HepG2 (cell line): ENCODE data around the gene PHF2. TPM values are rescaled to one million over a fixed set of nuclear protein-coding genes. Genes with fewer than 3 reads are reported as not detected.
A peak's percentile ranks its signal among the peaks of the same experiment; 100 is the strongest.

Experiments used
- polyA plus RNA-seq, 8 experiments: library from polyadenylated mRNA; depleted of rRNA in 3 of 8; stranded (reverse) in 7 of 8; unstranded in 1 of 8; fragments of >200 nt; fragmentation: Illumina TruSeq in 4 of 8; extraction: Trizol in 4 of 8; gene quantifications; 2 replicates each; pipeline versions ENCODE4 v1.2.1 to v1.2.3, GENCODE V29; 2011 to 2016; ENCODE audit warnings: low read depth in 4 of 8, missing spikeins in 1 of 8, mixed read lengths in 1 of 8; ENCODE audit not compliant: insufficient read depth in 1 of 8
- total RNA-seq, 5 experiments: library from RNA; depleted of rRNA; stranded (reverse); fragments of >200 nt; fragmentation: Illumina TruSeq; extraction: Trizol; gene quantifications; 2 replicates each; pipeline ENCODE4 v1.2.3, GENCODE V29; 2016; ENCODE audit warnings: low read depth in 1 of 5
- TF ChIP-seq, protein P1 (sequence below), 2 experiments: sonication (generic) in 1 of 2; formaldehyde crosslinking in 1 of 2; IDR thresholded peaks; 2 replicates each; pipeline versions ENCODE4 v1.6.1 to v1.9.0; 2014 to 2022; ENCODE audit warnings: antibody characterized with exemption in 1 of 2, borderline replicate concordance in 1 of 2, inconsistent platforms in 1 of 2, low read depth in 1 of 2, missing genetic modification reagents in 1 of 2
- TF ChIP-seq, protein P2 (sequence below): sonication (generic); formaldehyde crosslinking; IDR thresholded peaks from 2 replicates; pipeline ENCODE4 v1.5.1; 2020; ENCODE audit warnings: mild to moderate bottlenecking, missing genetic modification reagents, moderate library complexity
- TF ChIP-seq, protein P3 (sequence below): sonication (generic); formaldehyde crosslinking; IDR thresholded peaks from 2 replicates; pipeline ENCODE4 v1.5.0; 2020; ENCODE audit warnings: missing genetic modification reagents

PHF2 gene
- total and polyA plus RNA-seq, 2 of the 13 experiments (the other 11 are each of a cell fraction or from before 2014, with no cell fraction given) = 6.6 to 9.1 TPM

DNA sequence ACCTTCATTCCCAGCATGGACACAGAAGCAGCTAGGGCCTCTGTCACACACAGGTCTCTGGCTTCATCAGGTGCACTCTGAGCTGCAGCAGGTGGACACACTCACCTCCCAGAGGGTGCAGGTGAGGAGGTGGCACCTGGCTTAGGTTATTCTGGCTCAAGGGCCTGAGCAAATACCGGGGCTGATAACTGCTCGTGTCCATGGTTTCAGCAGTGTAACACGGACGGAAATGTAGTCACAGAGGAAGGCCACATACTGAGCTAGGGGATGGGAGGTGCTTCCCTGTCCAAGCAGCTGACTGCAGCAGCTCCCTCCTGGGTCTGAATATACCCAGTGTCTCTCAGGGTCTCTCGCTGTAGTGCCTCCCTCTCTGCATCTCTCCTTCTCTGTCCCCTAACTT, 5.7 kb downstream of the PHF2 start (continued):
- TF ChIP-seq, protein P1, sequence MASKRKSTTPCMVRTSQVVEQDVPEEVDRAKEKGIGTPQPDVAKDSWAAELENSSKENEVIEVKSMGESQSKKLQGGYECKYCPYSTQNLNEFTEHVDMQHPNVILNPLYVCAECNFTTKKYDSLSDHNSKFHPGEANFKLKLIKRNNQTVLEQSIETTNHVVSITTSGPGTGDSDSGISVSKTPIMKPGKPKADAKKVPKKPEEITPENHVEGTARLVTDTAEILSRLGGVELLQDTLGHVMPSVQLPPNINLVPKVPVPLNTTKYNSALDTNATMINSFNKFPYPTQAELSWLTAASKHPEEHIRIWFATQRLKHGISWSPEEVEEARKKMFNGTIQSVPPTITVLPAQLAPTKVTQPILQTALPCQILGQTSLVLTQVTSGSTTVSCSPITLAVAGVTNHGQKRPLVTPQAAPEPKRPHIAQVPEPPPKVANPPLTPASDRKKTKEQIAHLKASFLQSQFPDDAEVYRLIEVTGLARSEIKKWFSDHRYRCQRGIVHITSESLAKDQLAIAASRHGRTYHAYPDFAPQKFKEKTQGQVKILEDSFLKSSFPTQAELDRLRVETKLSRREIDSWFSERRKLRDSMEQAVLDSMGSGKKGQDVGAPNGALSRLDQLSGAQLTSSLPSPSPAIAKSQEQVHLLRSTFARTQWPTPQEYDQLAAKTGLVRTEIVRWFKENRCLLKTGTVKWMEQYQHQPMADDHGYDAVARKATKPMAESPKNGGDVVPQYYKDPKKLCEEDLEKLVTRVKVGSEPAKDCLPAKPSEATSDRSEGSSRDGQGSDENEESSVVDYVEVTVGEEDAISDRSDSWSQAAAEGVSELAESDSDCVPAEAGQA (IDR thresholded peaks at IDR 0.05; ENCODE audit: low read depth) = no peak
- TF ChIP-seq, protein P1 (CRISPR knock-in tag; IDR thresholded peaks at IDR 0.05; ENCODE audit: borderline replicate concordance) = no peak
- TF ChIP-seq, protein P2, sequence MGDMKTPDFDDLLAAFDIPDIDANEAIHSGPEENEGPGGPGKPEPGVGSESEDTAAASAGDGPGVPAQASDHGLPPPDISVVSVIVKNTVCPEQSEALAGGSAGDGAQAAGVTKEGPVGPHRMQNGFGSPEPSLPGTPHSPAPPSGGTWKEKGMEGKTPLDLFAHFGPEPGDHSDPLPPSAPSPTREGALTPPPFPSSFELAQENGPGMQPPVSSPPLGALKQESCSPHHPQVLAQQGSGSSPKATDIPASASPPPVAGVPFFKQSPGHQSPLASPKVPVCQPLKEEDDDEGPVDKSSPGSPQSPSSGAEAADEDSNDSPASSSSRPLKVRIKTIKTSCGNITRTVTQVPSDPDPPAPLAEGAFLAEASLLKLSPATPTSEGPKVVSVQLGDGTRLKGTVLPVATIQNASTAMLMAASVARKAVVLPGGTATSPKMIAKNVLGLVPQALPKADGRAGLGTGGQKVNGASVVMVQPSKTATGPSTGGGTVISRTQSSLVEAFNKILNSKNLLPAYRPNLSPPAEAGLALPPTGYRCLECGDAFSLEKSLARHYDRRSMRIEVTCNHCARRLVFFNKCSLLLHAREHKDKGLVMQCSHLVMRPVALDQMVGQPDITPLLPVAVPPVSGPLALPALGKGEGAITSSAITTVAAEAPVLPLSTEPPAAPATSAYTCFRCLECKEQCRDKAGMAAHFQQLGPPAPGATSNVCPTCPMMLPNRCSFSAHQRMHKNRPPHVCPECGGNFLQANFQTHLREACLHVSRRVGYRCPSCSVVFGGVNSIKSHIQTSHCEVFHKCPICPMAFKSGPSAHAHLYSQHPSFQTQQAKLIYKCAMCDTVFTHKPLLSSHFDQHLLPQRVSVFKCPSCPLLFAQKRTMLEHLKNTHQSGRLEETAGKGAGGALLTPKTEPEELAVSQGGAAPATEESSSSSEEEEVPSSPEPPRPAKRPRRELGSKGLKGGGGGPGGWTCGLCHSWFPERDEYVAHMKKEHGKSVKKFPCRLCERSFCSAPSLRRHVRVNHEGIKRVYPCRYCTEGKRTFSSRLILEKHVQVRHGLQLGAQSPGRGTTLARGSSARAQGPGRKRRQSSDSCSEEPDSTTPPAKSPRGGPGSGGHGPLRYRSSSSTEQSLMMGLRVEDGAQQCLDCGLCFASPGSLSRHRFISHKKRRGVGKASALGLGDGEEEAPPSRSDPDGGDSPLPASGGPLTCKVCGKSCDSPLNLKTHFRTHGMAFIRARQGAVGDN = peak; percentile 42; the same call in 1 of the 2 replicates
- TF ChIP-seq, protein P3, sequence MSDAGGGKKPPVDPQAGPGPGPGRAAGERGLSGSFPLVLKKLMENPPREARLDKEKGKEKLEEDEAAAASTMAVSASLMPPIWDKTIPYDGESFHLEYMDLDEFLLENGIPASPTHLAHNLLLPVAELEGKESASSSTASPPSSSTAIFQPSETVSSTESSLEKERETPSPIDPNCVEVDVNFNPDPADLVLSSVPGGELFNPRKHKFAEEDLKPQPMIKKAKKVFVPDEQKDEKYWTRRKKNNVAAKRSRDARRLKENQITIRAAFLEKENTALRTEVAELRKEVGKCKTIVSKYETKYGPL = no peak
